RWPE1 (cell line): ENCODE measurements around the gene PSMC5.

ENCODE experiments used
- CTCF ChIA-PET: fragments of 350-600 bp; sonication (Branson Sonifier 250); formaldehyde crosslinking; extraction: SDS; loops from one replicate; lab custom pipeline; 2021; lab: Yijun Ruan, JAX
- POLR2A ChIA-PET: fragments of 400-600 bp; formaldehyde crosslinking; extraction: SDS; loops from one replicate; lab custom pipeline; 2020; ENCODE audit warnings: antibody characterized with exemption; ENCODE audit not compliant: low non-redundant PET; lab: Yijun Ruan, JAX
- DNase-seq: peaks from one replicate; pipeline ENCODE4 v3.0.0; 2012; ENCODE audit warnings: low spot score
- H3K27ac ChIP-seq: fragments of 450-650 bp; 2 replicates; pipeline ENCODE4 v1.5.1; 2017
- TF ChIP-seq, protein P1 (sequence below): fragments of 450-650 bp; conservative IDR thresholded peaks from 2 replicates; pipeline ENCODE4 v1.5.1; 2017; ENCODE audit warnings: low read depth, mild to moderate bottlenecking

The PSMC5 gene

DNA sequence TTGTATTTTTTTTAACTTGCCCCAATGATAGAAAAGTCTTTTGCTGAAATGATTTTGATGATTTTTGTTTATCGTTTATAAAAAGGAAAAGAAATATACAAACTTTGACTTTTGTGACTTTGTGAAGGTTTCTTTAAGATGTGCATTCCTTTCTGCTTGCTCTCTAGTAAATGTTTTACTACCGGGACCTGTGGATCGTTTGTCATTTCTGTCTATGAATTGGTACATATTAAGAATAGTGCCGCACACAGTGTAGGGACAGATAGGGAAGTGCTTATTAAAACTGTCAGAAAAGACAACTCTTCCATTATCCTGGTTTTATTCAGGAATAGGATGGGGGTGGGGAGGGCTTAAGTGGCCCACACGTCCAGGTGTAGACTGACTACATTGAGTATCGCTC is 8.1 kb upstream of the PSMC5 start:
- DNase-seq, result no peak
- TF ChIP-seq, protein P1, sequence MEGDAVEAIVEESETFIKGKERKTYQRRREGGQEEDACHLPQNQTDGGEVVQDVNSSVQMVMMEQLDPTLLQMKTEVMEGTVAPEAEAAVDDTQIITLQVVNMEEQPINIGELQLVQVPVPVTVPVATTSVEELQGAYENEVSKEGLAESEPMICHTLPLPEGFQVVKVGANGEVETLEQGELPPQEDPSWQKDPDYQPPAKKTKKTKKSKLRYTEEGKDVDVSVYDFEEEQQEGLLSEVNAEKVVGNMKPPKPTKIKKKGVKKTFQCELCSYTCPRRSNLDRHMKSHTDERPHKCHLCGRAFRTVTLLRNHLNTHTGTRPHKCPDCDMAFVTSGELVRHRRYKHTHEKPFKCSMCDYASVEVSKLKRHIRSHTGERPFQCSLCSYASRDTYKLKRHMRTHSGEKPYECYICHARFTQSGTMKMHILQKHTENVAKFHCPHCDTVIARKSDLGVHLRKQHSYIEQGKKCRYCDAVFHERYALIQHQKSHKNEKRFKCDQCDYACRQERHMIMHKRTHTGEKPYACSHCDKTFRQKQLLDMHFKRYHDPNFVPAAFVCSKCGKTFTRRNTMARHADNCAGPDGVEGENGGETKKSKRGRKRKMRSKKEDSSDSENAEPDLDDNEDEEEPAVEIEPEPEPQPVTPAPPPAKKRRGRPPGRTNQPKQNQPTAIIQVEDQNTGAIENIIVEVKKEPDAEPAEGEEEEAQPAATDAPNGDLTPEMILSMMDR, result no peak
- POLR2A ChIA-PET, result no interaction called here
- CTCF ChIA-PET, result interaction anchor here (0.8 kb wide), 1 partner anchor 44 kb away, joined by 3 read pairs; no protein-coding TSS in a partner anchor
- peak overlapping the region; percentile 35 for H3K27ac ChIP-seq

DNA sequence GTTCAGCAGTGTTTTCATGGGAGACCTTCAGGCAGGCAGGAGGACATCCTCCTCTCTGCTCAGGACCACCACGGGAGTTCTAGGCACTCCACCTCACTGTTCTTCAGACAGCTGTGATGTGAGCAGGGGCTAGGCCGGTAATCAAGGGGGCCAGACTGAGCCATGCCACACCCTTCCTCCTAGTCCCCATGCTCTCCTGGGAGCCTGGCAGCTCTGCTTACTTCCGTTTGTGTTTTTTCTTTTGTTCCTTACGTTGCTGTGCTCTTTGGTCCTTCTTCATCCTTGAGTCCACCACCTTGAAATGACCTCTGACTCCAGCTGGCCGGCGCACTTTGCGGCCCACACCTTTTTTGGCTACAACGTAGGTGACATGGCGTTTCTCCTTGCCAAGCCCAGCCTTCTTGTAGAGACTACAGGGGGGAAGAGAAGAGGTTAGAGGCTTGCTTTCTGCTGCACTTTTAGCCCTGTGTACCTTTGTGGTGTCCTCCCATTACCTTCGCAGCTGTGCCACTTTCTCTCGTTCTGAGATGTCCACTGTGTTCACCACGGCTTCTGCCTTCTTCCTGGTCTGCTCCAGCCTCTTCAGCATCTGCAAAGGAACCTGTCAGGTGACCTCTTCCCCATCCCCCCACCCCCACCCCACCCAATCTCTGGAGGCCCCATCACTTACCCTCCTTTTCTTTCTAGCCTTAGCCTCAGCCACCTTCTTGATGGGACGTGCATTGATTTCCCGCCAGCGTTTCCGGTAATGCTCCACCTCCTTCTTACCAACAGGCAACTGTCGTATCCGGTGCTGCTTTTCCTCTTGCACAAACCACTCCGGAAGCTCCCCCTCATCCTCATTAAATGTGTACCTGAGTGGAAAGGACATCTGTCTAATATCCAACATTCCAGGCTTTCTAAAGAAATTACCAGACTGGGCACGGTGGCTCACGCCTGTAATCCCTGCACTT is 7.4 kb upstream of the PSMC5 start:
- TF ChIP-seq, protein P1, result no peak
- POLR2A ChIA-PET, result no interaction called here
- H3K27ac ChIP-seq, result peak overlapping the region; percentile 35
- CTCF ChIA-PET, result interaction anchor here (1.1 kb wide), 1 partner anchor 12 kb away, joined by 3 read pairs; no protein-coding TSS in a partner anchor
- no peak for DNase-seq

DNA sequence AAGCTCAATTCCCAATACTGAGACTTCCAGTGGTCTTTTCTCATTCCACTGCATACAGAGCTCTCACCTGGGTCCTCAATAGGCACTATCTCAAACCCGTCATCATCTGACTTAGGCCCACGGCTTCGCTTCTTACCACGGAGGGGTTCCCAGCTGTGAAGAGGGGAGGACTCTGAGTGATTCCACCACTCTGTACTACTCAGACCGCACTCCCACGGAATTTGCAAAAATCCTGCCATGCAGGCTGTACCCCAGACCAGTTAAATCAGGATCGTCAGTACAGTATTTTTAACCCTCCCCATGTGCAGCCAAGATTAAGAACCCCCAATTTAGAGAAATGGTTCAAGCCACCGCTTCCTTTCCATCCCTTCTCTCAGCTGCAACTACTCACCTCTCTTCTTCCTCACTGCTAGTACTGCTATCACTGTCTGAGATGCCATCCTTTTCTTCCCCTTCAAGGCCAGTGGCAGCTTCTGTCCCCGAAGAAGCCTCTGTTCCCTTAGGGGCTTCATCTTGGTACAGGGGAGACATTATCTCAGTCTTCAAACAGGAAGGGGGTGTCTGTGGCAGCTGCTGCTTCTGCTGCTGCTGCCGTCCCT is 6.2 kb upstream of the PSMC5 start:
- H3K27ac ChIP-seq, result peak overlapping the region; percentile 17
- CTCF ChIA-PET, result interaction anchor here (0.6 to 1.1 kb wide), 2 partner anchors 11 to 27 kb away, joined by 3 read pairs; no protein-coding TSS in a partner anchor
- TF ChIP-seq, protein P1, result no peak
- POLR2A ChIA-PET, result interaction anchor here (0.7 kb wide), 1 partner anchor 390 kb away, joined by 3 read pairs; no protein-coding TSS in a partner anchor
- DNase-seq, result no peak

DNA sequence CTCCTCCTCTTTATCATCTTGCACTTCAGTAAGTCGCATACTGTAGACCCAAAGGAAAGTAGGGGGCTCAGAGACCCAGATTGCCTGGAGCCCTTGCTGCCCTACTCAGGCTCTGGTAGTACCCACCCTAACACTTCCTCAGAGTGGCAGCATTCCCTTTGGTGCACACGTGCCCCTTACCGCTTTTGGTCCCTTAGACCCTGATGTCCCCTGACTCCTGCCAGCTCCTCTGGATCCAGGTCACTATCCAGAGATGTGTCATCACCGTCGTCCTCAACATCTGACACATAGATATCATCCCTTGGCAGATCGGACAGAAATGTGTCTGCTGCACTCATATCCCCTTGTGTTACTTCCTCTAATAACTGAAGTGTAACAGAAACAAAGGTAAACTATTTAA is 5.4 kb upstream of the PSMC5 start:
- CTCF ChIA-PET, result interaction anchor here (0.6 kb wide), 1 partner anchor 27 kb away, joined by 3 read pairs; no protein-coding TSS in a partner anchor
- POLR2A ChIA-PET, result no interaction called here
- TF ChIP-seq, protein P1, result no peak
- peak overlapping the region; percentile 17 for H3K27ac ChIP-seq
- DNase-seq, result no peak

DNA sequence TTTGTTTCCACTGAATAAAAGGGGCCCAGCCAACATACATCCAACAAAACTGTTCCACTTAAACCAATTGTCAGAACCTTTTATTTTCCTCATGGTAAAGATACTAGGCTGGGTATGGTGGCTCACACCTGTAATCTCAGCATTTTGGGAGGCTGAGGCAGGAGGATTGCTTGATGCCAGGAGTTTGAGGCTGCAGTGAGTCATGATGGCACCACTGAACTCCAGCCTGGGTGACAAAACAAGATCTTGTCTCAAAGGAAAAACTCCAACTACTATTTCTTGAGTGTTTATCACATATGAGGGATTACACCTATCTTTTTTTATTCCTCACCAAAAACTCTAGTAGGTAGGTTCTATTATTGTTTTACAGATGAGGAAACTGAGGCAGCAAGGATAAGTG is 4.7 kb upstream of the PSMC5 start:
- H3K27ac ChIP-seq, result no peak overlapping the region
- DNase-seq, result no peak
- TF ChIP-seq, protein P1, result no peak
- ChIA-PET POLR2A (no interaction called here), CTCF (no interaction called here)

DNA sequence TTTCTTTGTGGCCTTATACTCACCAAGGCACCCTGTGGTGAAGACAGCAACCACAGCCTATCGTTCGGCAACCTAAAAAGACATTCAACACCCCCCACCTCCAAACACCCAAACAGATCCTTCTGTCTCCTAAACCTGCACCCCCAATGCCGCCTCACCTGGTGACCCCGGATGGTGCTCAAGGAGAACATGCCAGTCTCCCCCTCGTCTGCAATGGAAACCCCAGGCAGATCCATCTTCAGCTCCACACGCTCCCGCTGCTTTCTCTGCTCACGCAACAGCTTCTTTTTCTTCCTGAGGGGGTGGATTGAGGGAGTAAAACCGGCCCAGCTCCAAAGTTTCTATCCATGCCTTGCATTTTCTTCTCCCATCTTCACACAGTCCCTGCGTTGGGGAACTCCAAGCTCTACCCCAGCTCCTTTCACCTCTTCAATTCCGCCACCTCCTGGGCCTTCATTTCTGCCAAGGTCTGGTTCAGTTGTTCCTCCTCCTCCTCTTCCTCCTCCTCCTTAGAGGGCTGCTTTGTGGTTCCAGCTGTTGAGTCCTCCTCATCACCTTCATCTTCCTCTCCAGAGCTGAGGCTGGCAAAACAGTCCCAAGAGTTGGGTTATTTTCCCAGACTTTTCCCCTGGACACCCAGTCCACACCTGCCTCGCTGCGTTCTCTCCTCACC is 3.4 kb upstream of the PSMC5 start:
- H3K27ac ChIP-seq, result peak overlapping the region; percentile 10
- TF ChIP-seq, protein P1, result no peak
- DNase-seq, result no peak
- ChIA-PET CTCF (interaction anchor here (0.6 kb wide), 1 partner anchor 25 kb away, joined by 3 read pairs; no protein-coding TSS in a partner anchor), POLR2A (no interaction called here)
